Fibroblast of lung (primary cell): ENCODE measurements around the gene POFUT1.

Source experiments
- CTCF ChIP-seq, 2 donors: IDR thresholded peaks in 1 of 2; conservative IDR thresholded peaks in 1 of 2; 1 replicate in 1 of 2; 2 replicates in 1 of 2; pipeline ENCODE4 v1.5.1; 2011 to 2012; ENCODE audit warnings: low read length in 2 of 2, control low read depth in 1 of 2, inconsistent platforms in 1 of 2, low read depth in 1 of 2, mild to moderate bottlenecking in 1 of 2
- EZH2 ChIP-seq: IDR thresholded peaks from 2 replicates; pipeline ENCODE4 v1.5.1; 2012; ENCODE audit warnings: low read length, control low read depth, mild to moderate bottlenecking; ENCODE audit errors: missing control alignments

- TF ChIP-seq CTCF (conservative IDR thresholded peaks at IDR 0.05 in 1 of 2, IDR thresholded peaks at IDR 0.05 in 1 of 2; ENCODE audit: low read depth in 1 of 2, low read length in 2 of 2), result no peak
- TF ChIP-seq EZH2, result no peak
These were observed 19.6 kb downstream of the POFUT1 start for GRCh38 chr20:32227306-32227705.
